HepG2 (cell line): ENCODE results near the gene ACAD8. TPM values are rescaled to one million over a fixed set of nuclear protein-coding genes. Genes with fewer than 3 reads are reported as not detected.
A peak's percentile ranks its signal among the peaks of the same experiment; 100 is the strongest.

ENCODE experiments used
- DMAP1 ChIP-seq: IDR thresholded peaks from 2 replicates; pipeline ENCODE4 v1.6.1; 2016
- HNF4G ChIP-seq, 2 experiments: sonication (generic) in 1 of 2; formaldehyde crosslinking in 1 of 2; IDR thresholded peaks; 2 replicates each; pipeline versions ENCODE4 v1.4.0 to v1.6.1; 2011 to 2020; ENCODE audit warnings: borderline replicate concordance in 2 of 2, low read depth in 2 of 2, mild to moderate bottlenecking in 2 of 2, low read length in 1 of 2, missing genetic modification reagents in 1 of 2, moderate library complexity in 1 of 2
- KLF13 ChIP-seq: sonication (generic); formaldehyde crosslinking; IDR thresholded peaks from 2 replicates; pipeline ENCODE4 v1.4.0; 2020; ENCODE audit warnings: mild to moderate bottlenecking, missing genetic modification reagents
- KMT2A ChIP-seq: sonication (generic); formaldehyde crosslinking; IDR thresholded peaks from 2 replicates; pipeline ENCODE4 v1.4.0; 2020; ENCODE audit warnings: missing genetic modification reagents
- SNAPC2 ChIP-seq: sonication (generic); formaldehyde crosslinking; IDR thresholded peaks from 2 replicates; pipeline ENCODE4 v1.8.1; 2022; ENCODE audit warnings: mild to moderate bottlenecking, missing genetic modification reagents
- SRSF9 ChIP-seq: fragments of 200-400 bp; formaldehyde crosslinking; IDR thresholded peaks from 2 replicates; pipeline ENCODE4 v1.6.1; 2018; ENCODE audit warnings: borderline replicate concordance, mild to moderate bottlenecking, low read depth, low read length; ENCODE audit not compliant: insufficient read depth, poor library complexity, severe bottlenecking
- TSC22D2 ChIP-seq: sonication (generic); formaldehyde crosslinking; IDR thresholded peaks from 2 replicates; pipeline ENCODE4 v1.5.1; 2020; ENCODE audit warnings: missing genetic modification reagents, mild to moderate bottlenecking, borderline replicate concordance
- ZBTB42 ChIP-seq: sonication (generic); formaldehyde crosslinking; IDR thresholded peaks from 2 replicates; pipeline ENCODE4 v1.5.0; 2020; ENCODE audit warnings: mild to moderate bottlenecking, missing genetic modification reagents
- ZNF143 ChIP-seq: sonication (generic); formaldehyde crosslinking; IDR thresholded peaks from 2 replicates; pipeline ENCODE4 v1.4.0; 2020; ENCODE audit warnings: missing genetic modification reagents
- ZNF430 ChIP-seq: sonication (generic); formaldehyde crosslinking; IDR thresholded peaks from 2 replicates; pipeline ENCODE4 v1.9.0; 2021; ENCODE audit warnings: mild to moderate bottlenecking, missing genetic modification reagents
- ZNF577 ChIP-seq: sonication (generic); formaldehyde crosslinking; IDR thresholded peaks from 2 replicates; pipeline ENCODE4 v1.4.0; 2020; ENCODE audit warnings: mild to moderate bottlenecking, low read depth, missing genetic modification reagents, borderline replicate concordance
- ZNF776 ChIP-seq: sonication (generic); formaldehyde crosslinking; IDR thresholded peaks from 2 replicates; pipeline ENCODE4 v1.4.0; 2020; ENCODE audit warnings: mild to moderate bottlenecking, missing genetic modification reagents
- polyA plus RNA-seq, 8 experiments: library from polyadenylated mRNA; depleted of rRNA in 3 of 8; stranded (reverse) in 7 of 8; unstranded in 1 of 8; fragments of >200 nt; fragmentation: Illumina TruSeq in 4 of 8; extraction: Trizol in 4 of 8; gene quantifications; 2 replicates each; pipeline versions ENCODE4 v1.2.1 to v1.2.3, GENCODE V29; 2011 to 2016; ENCODE audit warnings: low read depth in 4 of 8, missing spikeins in 1 of 8, mixed read lengths in 1 of 8; ENCODE audit not compliant: insufficient read depth in 1 of 8
- total RNA-seq, 5 experiments: library from RNA; depleted of rRNA; stranded (reverse); fragments of >200 nt; fragmentation: Illumina TruSeq; extraction: Trizol; gene quantifications; 2 replicates each; pipeline ENCODE4 v1.2.3, GENCODE V29; 2016; ENCODE audit warnings: low read depth in 1 of 5
- TF ChIP-seq, protein P1 (sequence below): sonication (generic); formaldehyde crosslinking; IDR thresholded peaks from 2 replicates; pipeline ENCODE4 v1.4.0; 2020; ENCODE audit warnings: missing genetic modification reagents
- TF ChIP-seq, protein P2 (sequence below): sonication (generic); formaldehyde crosslinking; IDR thresholded peaks from 2 replicates; pipeline ENCODE4 v1.4.0; 2020; ENCODE audit warnings: missing genetic modification reagents, borderline replicate concordance
- TF ChIP-seq, protein P3 (sequence below): IDR thresholded peaks from 2 replicates; pipeline ENCODE4 v1.6.1; 2016; ENCODE audit warnings: missing compliant biosample characterization, missing genetic modification reagents, borderline replicate concordance
- TF ChIP-seq, protein P4 (sequence below): IDR thresholded peaks from 2 replicates; pipeline ENCODE4 v1.6.1; 2012; ENCODE audit warnings: inconsistent platforms
- TF ChIP-seq, protein P5 (sequence below): sonication (generic); formaldehyde crosslinking; IDR thresholded peaks from 2 replicates; pipeline ENCODE4 v1.8.0; 2022; ENCODE audit warnings: mild to moderate bottlenecking, missing genetic modification reagents; ENCODE audit not compliant: insufficient replicate concordance

The ACAD8 gene
- total and polyA plus RNA-seq, 2 of the 13 experiments (the other 11 are each of a cell fraction or from before 2014, with no cell fraction given) = 13.5 to 20.3 TPM

DNA sequence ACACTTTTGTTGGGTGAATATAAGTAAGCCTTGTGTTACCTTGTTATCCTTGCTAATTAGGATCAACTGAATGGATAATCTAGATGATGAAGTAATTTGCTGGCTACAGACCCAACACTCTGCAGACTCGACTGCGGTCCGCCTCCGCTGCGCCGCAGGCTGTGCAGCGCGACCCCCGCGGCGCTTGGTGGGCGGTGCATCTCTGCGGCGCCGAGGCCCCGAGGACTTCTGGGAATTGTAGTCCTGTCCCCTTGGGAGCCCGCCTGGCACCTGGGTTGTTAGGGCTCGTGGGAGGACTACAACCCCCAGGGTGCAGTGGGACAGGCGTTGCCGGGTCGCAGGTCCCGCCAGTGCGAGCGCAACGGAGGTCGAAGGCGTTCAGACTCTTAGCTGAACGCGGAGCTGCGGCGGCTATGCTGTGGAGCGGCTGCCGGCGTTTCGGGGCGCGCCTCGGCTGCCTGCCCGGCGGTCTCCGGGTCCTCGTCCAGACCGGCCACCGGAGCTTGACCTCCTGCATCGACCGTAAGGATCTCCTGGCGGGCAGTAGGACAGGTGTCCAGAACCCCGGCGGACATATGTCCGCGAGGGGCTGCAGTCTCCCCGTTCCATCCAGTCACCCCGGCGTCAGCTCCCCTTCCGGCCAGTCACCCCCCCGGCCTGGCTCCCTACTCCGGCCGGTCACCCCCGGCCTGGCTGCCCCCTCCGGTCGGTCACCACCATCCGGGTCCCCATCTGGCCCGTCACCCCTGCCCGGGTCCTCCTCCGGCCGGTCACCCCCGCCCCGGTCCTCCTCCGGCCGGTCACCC lies at the start of gene ACAD8, which contains the start of gene THYN1 (continued):
- TF ChIP-seq, protein P1, sequence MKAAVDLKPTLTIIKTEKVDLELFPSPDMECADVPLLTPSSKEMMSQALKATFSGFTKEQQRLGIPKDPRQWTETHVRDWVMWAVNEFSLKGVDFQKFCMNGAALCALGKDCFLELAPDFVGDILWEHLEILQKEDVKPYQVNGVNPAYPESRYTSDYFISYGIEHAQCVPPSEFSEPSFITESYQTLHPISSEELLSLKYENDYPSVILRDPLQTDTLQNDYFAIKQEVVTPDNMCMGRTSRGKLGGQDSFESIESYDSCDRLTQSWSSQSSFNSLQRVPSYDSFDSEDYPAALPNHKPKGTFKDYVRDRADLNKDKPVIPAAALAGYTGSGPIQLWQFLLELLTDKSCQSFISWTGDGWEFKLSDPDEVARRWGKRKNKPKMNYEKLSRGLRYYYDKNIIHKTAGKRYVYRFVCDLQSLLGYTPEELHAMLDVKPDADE (CRISPR knock-in tag) = no peak
- TF ChIP-seq SRSF9 (no peak), ZBTB42 (CRISPR knock-in tag) (0 out of 2 replicates have a peak, but pooled peaks have one; percentile 52), KMT2A (CRISPR knock-in tag) (peak; percentile 98), HNF4G (IDR thresholded peaks at IDR 0.05; ENCODE audit: borderline replicate concordance, low read depth, low read length) (no peak; the same call in 1 of the 2 replicates), HNF4G (CRISPR knock-in tag; IDR thresholded peaks at IDR 0.05; ENCODE audit: borderline replicate concordance, low read depth) (no peak), DMAP1 (CRISPR knock-in tag) (peak; percentile 46; the same call in 1 of the 2 replicates), TSC22D2 (CRISPR knock-in tag) (peak; percentile 28; the same call in 1 of the 2 replicates), ZNF430 (CRISPR knock-in tag) (no peak; the same call in 1 of the 2 replicates), ZNF577 (CRISPR knock-in tag) (no peak), ZNF776 (peak; percentile 75; the same call in 1 of the 2 replicates), SNAPC2 (CRISPR knock-in tag) (0 out of 2 replicates have a peak, but pooled peaks have one; percentile 19), KLF13 (CRISPR knock-in tag) (0 out of 2 replicates have a peak, but pooled peaks have one; percentile 36), ZNF143 (peak; percentile 99)
- TF ChIP-seq, protein P2, sequence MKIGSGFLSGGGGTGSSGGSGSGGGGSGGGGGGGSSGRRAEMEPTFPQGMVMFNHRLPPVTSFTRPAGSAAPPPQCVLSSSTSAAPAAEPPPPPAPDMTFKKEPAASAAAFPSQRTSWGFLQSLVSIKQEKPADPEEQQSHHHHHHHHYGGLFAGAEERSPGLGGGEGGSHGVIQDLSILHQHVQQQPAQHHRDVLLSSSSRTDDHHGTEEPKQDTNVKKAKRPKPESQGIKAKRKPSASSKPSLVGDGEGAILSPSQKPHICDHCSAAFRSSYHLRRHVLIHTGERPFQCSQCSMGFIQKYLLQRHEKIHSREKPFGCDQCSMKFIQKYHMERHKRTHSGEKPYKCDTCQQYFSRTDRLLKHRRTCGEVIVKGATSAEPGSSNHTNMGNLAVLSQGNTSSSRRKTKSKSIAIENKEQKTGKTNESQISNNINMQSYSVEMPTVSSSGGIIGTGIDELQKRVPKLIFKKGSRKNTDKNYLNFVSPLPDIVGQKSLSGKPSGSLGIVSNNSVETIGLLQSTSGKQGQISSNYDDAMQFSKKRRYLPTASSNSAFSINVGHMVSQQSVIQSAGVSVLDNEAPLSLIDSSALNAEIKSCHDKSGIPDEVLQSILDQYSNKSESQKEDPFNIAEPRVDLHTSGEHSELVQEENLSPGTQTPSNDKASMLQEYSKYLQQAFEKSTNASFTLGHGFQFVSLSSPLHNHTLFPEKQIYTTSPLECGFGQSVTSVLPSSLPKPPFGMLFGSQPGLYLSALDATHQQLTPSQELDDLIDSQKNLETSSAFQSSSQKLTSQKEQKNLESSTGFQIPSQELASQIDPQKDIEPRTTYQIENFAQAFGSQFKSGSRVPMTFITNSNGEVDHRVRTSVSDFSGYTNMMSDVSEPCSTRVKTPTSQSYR (CRISPR knock-in tag) = no peak
- TF ChIP-seq, protein P3, sequence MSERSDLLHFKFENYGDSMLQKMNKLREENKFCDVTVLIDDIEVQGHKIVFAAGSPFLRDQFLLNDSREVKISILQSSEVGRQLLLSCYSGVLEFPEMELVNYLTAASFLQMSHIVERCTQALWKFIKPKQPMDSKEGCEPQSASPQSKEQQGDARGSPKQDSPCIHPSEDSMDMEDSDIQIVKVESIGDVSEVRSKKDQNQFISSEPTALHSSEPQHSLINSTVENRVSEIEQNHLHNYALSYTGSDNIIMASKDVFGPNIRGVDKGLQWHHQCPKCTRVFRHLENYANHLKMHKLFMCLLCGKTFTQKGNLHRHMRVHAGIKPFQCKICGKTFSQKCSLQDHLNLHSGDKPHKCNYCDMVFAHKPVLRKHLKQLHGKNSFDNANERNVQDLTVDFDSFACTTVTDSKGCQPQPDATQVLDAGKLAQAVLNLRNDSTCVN (CRISPR knock-in tag) = peak; percentile 19; the same call in 1 of the 2 replicates
- TF ChIP-seq, protein P4, sequence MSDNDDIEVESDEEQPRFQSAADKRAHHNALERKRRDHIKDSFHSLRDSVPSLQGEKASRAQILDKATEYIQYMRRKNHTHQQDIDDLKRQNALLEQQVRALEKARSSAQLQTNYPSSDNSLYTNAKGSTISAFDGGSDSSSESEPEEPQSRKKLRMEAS = peak; percentile 29
- TF ChIP-seq, protein P5, sequence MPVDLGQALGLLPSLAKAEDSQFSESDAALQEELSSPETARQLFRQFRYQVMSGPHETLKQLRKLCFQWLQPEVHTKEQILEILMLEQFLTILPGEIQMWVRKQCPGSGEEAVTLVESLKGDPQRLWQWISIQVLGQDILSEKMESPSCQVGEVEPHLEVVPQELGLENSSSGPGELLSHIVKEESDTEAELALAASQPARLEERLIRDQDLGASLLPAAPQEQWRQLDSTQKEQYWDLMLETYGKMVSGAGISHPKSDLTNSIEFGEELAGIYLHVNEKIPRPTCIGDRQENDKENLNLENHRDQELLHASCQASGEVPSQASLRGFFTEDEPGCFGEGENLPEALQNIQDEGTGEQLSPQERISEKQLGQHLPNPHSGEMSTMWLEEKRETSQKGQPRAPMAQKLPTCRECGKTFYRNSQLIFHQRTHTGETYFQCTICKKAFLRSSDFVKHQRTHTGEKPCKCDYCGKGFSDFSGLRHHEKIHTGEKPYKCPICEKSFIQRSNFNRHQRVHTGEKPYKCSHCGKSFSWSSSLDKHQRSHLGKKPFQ = peak; percentile 16
